Stimulated activated naive CD4-positive, alpha-beta T cell treated with Interleukin-2 at 50 U/mL for 16 hours (primary cell): ENCODE results near the gene GALNTL6.
"Not testable (repeated sequence)": the region's sequence is repeated elsewhere in the genome, so short reads cannot be mapped to it uniquely, and the experiment has no call there.

Experiments used
- DNase-seq: peaks from one replicate; lab custom pipeline; 2025; lab: John Stamatoyannopoulos, UW

Gene GALNTL6

DNA sequence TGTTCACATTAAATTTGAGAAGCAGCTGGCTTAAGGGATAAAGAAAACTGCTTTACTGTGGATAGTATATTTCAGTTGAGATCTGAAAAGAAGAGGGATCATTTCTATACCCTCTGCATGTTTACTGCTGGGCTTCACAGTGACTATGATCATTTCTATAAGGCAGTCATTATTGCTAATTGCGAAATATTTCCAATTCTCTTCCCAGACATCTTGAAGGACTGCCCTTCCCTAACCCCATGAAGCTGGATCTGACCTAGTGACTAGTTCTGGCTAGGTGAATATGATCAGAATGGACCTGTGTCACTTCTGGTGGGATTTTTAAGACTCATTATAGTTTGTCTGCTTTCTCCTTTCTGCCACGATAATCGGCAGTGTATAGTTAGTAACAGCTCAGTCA lies 848.9 kb downstream of the GALNTL6 start:
- DNase-seq = no peak

DNA sequence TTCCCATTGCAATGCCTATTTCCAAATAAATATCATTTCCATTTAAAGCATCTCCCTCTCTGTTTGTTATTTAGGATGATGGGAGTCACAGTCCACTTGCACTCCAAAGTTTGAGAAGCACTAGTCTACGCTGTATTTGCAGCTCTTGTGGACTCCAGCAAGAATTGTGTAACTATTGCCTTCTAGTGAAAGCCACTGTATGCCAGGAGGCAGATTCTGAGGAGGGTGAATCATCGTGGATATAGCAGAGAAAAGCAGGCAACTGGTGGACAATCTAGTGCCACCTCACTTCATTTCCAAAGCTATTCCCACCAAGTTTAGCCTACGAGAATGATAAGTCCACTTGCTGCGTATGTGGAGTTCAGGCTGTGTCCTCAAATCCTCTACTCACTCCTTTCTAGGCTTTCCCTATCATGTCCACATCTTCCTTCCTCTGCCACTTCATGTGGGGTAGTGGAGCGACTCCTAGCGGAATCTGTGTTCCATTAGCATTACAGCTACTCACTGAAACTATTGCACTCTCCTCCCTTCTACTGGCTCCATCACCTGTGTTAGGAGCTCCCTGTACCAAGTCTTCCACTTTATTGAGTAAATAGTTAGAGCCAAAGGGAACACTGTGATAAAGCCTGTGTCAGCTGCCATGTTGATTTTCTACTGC lies 853.6 kb downstream of the GALNTL6 start:
- DNase-seq = no peak

DNA sequence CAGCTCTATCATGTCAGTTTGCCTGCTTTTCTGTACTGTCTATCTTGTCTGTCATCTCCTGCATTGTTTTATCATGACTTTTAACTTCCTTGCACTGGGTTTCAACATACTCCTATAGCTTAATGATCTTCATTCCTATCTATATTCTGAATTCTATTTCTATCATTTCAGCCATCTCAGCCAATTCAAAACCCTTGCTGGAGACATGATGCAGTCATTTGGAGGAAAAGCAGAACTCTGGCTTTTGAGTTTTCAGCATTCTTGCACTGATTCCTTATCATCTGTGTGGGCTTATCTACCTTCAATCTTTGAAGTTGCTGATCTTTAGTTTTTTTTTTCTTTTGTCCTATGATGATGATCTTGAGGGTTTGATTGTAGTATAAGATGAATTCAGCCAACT lies 861.6 kb downstream of the GALNTL6 start:
- DNase-seq = no peak

DNA sequence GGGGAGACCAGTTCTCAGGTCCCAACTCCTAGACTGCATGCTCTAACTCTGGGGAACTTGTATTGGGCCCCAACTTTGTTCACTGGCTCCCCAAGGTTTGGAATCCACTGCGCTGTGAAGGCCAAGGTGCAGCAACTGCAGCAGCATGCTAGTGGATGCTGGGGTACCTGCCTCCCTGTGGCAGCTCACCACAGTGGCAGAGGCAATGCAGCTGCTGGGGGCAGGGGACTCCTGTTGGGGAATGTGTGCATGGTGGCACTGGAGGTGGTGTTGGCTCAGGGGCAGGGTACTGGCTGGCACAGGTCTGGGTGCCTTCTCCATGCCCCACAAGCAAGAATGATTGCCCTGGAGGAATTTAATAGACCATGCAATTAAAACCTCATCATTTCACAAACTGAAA lies 862.0 kb downstream of the GALNTL6 start:
- no peak for DNase-seq

DNA sequence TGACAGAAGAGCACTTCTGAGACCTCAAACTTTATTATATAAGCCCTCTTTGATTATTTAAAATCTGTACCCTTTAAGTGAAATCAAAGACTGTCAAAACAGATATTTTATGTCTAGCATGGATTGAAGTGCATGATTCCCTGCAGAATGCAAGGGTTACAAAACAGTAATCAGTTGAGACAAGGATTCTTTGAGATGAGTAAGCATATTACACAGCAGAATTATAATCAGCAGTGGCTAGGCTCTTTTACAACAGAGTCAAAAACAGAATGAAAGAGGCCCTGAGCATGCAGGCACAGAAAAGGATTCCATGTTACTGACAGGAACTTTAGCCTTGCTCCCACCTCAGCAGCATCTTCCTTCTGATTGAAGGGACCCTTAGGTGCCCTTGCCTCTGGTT lies 867.5 kb downstream of the GALNTL6 start:
- DNase-seq = no peak

DNA sequence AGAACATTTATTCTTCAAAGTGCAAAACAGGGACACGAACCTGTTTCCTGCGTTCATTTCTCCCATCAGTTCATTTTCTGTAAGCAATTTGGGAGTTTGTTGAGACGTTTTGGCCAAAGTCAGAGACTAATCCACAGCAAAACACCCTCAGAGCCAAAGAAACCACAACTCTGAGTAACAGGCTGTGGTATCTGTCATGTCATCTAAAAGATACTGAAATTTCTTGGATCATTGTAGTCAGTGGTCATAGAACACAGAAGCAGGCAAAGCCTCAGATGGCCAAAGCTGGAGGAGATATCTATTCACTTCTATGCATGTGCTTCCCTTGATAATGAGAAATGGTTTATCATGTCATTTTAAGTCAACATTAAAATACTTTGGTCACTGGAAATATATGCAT lies 869.8 kb downstream of the GALNTL6 start:
- DNase-seq = no peak

DNA sequence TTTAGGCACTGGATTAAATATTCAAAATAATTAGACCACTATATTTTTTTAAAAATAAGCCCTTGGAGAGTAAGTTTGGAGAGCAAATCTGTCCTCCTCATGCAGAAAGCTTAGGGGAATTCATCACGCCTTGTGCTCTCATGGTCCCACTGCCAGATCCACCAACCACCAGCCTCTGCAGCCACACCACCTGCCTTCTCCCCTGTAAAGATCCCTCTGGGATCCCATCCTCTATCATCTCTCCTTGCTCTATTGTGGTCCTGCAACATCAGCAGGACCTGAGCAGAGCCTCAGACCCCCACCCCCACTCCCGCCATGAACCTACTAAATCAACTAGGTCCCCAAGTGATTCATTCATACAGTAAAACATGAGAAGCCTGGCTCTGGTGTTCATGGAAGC lies 872.8 kb downstream of the GALNTL6 start:
- no peak for DNase-seq

DNA sequence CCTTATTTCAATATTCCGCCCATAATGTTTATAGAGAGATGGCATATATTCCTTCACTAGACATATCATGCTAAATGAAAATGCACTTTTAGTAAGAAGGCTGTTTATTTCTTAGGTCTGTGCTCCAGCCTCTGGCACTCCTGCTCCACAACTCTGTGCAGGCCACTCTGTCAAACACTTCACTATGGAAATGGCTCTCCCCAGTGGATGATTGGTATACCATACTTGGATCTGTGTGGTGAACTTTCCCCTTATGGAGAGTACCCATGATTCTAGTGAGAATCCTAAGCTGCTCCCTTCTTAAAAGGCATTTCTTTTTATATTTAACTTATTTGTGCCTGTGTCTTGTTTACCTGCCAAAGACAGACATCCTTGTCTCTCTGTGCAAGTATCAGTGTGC lies 875.3 kb downstream of the GALNTL6 start:
- DNase-seq = no peak

DNA sequence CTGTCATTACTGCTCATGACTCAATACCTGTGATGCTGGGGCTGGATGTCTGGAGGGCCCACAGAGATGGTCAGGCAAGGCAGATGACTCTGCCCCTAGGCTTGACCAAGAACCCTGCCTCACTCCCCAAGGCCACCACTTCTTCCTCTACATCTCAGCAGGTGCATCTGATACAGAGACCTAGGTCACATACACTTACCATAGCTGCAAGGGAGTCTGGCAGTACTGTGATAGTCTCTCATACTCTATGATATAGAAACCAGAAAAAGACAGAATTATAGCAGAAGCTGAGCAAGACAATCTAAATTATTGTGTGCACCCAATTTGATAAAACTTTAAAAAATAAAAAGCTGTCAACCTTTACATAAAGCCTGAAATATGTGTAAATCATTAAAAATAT lies 878.3 kb downstream of the GALNTL6 start:
- no peak for DNase-seq

DNA sequence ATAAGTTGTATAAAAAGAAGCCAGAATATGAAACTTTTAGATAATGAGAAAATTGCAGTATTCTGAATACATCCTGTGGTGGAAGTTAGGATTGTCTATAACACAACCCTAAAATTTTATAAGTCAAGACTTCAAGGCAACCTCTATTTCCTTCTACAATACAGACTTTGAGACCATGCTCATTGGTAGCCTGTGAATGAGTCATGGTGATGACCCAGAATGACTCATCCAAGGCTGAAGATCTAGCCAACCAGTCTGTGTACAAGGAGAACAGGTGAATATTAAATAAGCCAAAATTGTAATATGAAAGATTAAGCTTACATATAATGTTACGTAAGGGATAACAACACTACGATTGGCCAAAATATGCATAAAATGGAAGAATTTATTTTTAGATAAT lies 879.5 kb downstream of the GALNTL6 start:
- DNase-seq = no peak

DNA sequence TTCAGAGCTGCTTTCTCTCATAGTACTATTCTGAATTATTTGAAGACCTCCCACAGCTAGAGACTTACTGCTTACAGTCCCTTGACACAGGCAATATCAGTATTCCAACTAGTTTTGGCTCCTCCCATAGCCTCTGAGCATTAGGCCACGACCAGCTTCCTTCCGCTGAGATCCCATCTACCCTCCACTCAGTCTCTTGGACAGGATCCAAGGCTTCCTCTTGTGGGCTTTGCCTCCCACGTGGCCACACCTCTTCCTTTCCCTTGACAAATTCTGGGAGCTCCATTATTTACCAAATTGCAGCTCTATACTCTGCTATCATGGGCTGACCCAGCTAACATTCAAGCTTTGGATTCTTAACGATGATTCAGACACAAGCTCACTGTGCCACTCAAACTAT lies 885.1 kb downstream of the GALNTL6 start:
- no peak for DNase-seq

DNA sequence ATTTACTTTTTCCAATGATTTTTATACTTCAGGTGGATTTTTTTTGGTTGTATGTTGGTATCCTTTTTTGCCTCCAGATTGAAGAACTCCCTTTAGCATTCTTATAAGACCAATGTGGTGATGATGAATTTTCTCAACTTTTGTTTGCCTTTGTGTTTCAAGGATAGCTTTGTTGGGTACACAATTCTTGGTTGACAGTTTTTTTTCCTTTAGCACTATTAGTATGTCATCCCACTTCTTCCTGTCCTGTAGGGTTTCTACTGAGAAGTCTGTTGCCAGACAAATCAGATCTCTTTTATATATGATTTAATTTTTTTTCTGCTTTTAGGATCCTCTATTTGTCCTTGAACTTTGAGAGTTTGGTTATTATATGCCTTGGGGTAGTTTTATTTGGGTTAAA lies 892.4 kb downstream of the GALNTL6 start:
- no peak for DNase-seq

DNA sequence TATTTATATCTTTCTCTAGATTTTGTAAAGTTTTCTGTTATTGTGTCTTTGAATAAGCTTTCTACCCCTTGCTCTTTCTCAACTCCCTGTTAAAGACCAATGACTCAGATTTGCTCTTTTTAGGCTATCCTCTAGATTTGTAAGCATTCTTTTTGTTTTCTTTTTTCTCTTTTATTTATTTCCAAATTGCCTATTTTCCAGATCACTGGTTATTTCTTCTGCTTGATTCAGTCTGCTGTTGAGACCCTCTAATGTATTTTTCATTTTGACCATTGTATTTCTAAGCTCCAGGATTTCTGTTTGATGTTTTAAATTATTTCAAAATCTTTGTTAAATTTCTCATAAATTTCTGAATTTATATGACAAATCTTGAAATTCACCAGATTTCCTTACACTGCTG lies 892.8 kb downstream of the GALNTL6 start:
- DNase-seq = no peak

DNA sequence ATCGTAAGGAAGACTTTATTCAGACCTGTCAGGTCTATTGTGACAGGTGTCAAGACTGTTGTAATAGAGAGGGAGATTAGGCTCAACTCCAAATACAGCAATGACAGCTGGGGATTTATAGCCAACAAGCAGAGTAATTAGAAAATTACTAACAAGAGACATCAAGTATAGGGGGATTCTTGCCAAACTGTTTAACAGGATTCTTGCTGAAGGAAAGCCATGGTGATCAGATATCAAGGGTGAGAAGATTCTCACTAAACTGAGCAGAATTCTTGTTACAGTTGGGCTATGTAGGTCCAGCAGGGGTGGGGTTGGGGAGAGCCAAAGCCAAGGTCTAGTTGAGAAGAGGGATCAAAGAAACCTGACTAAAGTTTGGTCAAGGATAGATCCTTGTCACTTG lies 894.4 kb downstream of the GALNTL6 start:
- no peak for DNase-seq

DNA sequence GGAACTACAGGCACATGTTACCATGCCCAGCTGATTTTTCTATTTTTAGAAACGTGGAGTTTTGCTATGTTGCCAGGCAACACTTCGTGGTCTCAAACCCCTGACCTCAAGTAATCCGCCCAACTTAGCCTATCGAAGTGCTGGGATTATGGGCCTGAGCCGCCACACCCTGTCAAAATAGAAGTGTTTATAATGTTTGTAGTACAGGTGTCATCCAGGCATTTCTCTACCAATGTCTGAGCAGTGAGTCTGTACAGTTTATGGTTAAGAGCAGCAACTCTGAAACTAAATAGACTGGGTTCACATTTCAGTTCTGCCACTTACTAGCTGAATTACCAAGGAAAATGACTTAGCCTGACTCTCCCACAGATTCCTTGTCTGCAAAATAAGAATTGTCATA lies 895.0 kb downstream of the GALNTL6 start:
- DNase-seq = no peak

DNA sequence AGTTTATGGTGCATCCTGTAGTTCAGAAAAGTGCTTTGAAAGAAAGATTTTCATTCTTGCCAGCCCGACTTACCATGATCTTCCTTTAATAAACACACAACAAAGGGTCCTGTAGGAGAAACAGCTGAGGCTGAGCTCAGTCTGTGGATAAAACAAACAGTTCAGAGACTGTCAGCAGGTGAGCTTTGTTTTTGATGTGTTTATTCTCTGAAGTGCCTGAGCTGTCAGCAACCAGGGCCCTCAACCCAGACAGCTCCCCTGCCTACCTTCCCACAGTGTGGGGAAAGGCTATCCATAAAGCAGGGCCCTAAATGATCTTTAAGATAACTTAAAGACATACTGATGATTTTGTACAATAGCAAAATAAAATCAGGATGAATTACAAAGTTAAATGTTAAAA lies 896.2 kb downstream of the GALNTL6 start:
- no peak for DNase-seq

DNA sequence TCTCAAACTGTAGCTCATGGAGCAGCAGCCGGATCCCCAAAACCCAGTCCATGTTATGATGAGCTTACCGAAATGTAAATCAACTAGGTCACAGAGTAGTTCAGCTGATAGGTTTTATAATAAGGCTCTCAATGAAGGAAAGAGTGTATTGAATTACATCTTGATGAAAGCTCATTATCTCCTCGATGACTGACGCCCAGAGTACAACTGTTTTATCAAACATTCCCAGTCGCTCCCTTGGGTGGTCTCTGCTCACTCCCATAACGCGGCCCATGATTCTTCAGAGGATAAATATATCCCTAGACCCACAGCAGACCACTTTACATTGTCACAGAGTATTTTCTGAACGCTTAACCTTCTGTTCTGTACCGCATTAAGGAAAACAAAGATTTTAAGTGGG lies 903.1 kb downstream of the GALNTL6 start:
- DNase-seq = no peak

DNA sequence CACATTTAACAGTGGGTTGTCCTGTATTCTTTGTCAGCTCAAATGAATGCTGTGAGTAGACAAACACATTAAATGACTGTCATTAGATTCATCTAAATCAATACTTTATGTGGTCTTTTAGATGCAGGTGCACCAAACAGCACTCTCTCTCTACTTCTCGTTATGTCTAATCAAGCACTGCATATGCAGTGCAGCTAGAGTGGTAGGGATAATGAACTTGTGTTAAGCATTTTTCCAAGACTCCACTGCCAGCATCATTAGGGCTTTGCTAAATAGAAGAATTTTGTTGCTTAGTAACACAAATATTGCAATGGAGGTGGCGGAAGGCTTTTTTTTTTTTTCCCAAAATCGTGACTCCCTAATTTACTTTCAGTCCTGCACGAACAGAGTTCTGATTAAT lies 908.5 kb downstream of the GALNTL6 start:
- no peak for DNase-seq

DNA sequence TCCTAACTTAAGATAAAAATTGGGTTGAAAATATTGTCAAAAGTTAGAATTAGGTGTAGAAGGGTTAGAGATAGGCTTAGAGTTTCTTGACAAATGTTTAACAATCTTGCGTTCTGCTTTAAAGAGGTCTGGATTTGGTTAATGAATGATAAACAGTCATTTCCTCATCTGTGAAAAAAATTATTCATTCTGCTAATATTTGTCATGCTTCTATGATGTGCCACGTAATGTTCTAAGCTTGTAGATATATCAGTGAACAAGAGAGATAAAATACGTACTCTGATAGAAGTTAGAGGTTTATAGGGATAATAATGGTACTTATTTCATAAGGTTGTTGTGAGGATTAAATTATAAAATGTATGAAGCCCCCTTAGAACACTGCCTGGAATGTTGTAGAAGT lies 912.4 kb downstream of the GALNTL6 start:
- no peak for DNase-seq

DNA sequence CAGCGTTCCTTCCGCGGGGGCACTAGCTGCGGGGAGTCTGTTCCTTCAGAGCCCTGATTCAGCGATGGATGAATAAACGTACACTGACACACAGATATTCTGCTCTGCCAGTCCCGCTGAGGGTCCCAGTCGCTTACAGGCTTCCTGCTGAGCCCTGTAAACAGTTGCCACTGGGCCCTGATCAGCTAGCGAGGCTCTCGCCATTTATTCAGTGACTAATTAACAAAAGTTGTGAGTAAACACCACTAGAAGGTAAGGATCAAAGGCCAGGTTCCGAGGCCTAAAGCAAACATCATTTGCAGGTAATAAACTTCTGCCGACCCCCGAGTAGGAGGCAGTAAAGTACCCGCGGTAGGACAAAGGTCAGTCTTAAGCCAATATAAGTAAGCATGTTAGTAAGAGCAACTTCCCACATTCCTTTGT lies 912.8 kb downstream of the GALNTL6 start:
- no peak for DNase-seq

DNA sequence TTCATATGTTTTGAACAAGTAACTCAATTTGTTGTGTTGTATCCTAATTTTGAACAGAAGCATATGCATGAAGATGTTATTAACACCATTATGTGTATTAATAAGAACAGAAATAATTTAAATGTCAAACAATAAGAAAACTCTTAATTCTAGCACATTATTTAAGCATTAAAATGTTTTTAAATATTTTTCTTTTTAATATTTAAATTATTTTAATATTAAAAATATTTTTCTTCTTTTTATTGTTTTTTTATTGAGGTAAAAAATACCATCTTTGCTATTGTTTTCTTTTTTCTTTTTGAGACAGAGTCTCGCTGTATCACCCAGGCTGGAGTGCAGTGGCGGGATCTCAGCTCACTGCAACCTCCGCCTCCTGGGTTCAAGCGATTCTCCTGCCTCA lies 914.4 kb downstream of the GALNTL6 start:
- no peak for DNase-seq

DNA sequence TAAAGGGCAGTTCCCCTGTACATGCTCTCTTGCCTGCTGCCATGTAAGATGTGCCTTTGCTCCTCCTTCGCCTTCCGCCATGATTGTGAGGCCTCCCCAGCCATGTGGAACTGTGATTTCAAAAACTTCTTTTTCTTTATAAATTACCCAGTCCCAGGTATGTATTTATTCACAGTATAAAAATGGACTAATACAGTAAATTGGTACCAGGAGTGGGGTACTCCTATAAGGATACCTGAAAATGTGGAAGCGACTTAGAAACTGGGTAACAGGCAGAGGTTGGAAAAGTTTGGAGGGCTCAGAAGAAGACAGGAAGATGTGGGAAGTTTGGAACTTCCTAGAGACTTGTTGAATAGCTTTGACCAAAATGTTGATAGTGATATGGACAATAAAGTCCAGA lies 920.4 kb downstream of the GALNTL6 start:
- not testable (repeated sequence) for DNase-seq

DNA sequence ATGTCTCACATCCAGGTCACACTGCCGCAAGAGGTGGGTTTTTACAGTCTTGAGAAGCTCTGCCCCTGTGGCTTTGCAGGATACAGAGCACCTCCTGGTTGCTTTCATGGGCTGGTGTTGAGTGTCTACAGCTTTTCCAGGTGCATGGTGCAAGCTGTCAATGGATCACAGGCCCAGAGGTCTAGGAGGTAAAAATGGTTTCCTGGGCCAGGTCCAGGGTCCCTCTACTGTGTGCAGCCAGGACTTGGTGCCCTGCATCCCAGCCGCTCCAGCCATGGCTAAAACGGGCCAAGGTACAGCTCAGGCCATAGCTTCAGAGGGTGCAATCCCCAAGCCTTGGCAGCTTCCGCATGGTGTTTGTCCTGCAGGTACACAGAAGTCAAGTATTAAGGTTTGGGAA lies 921.4 kb downstream of the GALNTL6 start:
- DNase-seq = no peak

DNA sequence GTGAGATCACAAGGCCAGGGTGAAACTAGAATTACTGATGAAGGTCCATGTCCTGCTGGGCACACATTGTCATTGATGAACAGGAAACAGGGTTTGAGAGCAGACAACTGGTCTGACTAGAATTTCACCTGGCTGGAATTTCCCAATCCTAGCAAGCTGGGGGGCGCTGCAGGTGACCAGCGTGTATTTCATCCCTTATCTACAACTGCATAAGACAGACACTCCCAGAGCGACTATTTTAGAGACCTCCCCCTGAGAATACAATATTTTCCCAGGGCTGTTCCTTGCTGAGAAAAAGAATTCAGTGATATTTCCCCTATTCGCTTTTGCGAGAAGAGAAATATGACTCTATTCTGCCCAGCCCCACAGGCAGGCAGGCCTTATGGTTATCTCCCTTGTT lies 922.8 kb downstream of the GALNTL6 start:
- no peak for DNase-seq

DNA sequence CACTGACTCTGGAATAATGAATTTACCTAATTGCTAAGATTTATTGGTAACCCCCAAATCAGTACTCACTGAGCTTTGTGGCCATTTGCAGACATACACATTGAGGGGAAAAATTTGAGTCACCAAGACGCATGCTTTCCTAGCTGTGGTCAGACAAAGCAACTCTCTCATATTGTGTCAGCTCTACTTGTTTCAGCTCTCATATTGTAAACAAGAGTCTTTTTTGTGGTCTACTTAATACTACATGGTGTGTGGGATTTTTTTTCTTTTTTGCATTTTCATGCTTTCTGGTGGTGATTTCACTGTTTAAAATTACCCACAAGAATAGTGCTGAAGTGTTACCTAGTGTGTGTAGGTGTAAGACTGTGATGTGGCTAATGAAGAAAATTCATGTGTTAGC lies 927.2 kb downstream of the GALNTL6 start:
- DNase-seq = no peak
